Right lobe of liver (tissue), 4 donors: ENCODE measurements around the gene FOXP4.

Experiments
- CTCF ChIP-seq, 4 donors: fragments of 200-600 bp in 3 of 4; fragments of 450-650 bp in 1 of 4; IDR thresholded peaks; one replicate each; pipeline versions ENCODE4 v1.5.1 to v1.8.0; 2016 to 2022; ENCODE audit warnings: antibody characterized with exemption in 4 of 4, mild to moderate bottlenecking in 2 of 4
- POLR2A ChIP-seq: fragments of 450-650 bp; IDR thresholded peaks from one replicate; pipeline ENCODE4 v1.6.1; 2017; ENCODE audit warnings: antibody characterized with exemption, mild to moderate bottlenecking
- donor health status: DM: no; HTN: no; CAD: no.
- donor health status: DM: no; HTN: no; CAD: no.
- donor health status: DM: no; HTN: yes; CAD: no.

- TF ChIP-seq CTCF (IDR thresholded peaks at IDR 0.05) (no peak), POLR2A (no peak)
Observed at GRCh38 chr6:41587131-41587879, 41.1 kb downstream of the FOXP4 start.
